HepG2 (cell line): ENCODE measurements around the gene UBE2B. TPM values are rescaled to one million over a fixed set of nuclear protein-coding genes. Genes with fewer than 3 reads are reported as not detected.

ENCODE experiments used
- BHLHE40 ChIP-seq: IDR thresholded peaks from 2 replicates; pipeline ENCODE4 v1.6.1; 2011; ENCODE audit warnings: low read length, improper control_type of control experiment
- EEA1 ChIP-seq: sonication (generic); formaldehyde crosslinking; IDR thresholded peaks from 2 replicates; pipeline ENCODE4 v1.5.1; 2020; ENCODE audit warnings: mild to moderate bottlenecking, missing genetic modification reagents, borderline replicate concordance
- ELF1 ChIP-seq: sonication (generic); formaldehyde crosslinking; IDR thresholded peaks from 2 replicates; pipeline ENCODE4 v1.4.0; 2020; ENCODE audit warnings: missing genetic modification reagents
- FOSL1 ChIP-seq: sonication (generic); formaldehyde crosslinking; IDR thresholded peaks from 2 replicates; pipeline ENCODE4 v1.9.0; 2021; ENCODE audit warnings: missing genetic modification reagents, borderline replicate concordance
- GABPB1 ChIP-seq: IDR thresholded peaks from 2 replicates; pipeline ENCODE4 v1.6.1; 2016; ENCODE audit warnings: mild to moderate bottlenecking, missing genetic modification reagents, moderate library complexity, missing compliant biosample characterization
- GATAD1 ChIP-seq: IDR thresholded peaks from 2 replicates; pipeline ENCODE4 v1.6.1; 2016; ENCODE audit warnings: missing genetic modification reagents, missing compliant biosample characterization
- HOXA7 ChIP-seq: sonication (generic); formaldehyde crosslinking; IDR thresholded peaks from 2 replicates; pipeline ENCODE4 v1.8.1; 2022; ENCODE audit warnings: mild to moderate bottlenecking, missing genetic modification reagents, moderate library complexity
- PHF21A ChIP-seq: sonication (generic); formaldehyde crosslinking; IDR thresholded peaks from 2 replicates; pipeline ENCODE4 v1.5.0; 2020; ENCODE audit warnings: mild to moderate bottlenecking, missing genetic modification reagents
- PTBP1 ChIP-seq: fragments of 200-400 bp; formaldehyde crosslinking; IDR thresholded peaks from 2 replicates; pipeline ENCODE4 v1.6.1; 2018; ENCODE audit warnings: low read length, low read depth; ENCODE audit not compliant: poor library complexity, severe bottlenecking
- RBM39 ChIP-seq: fragments of 200-400 bp; formaldehyde crosslinking; IDR thresholded peaks from one replicate; pipeline ENCODE4 v1.6.1; 2018; ENCODE audit warnings: antibody characterized with exemption, mild to moderate bottlenecking, low read depth, low read length; ENCODE audit not compliant: poor library complexity, severe bottlenecking
- RELA ChIP-seq: sonication (generic); formaldehyde crosslinking; IDR thresholded peaks from 2 replicates; pipeline ENCODE4 v1.4.0; 2020; ENCODE audit warnings: missing genetic modification reagents
- SKI ChIP-seq: fragments of 450-650 bp; IDR thresholded peaks from one replicate; pipeline ENCODE4 v1.6.1; 2018; ENCODE audit warnings: mild to moderate bottlenecking; ENCODE audit not compliant: partially characterized antibody
- ZFP36L1 ChIP-seq: sonication (generic); formaldehyde crosslinking; IDR thresholded peaks from 2 replicates; pipeline ENCODE4 v1.8.0; 2022; ENCODE audit warnings: mild to moderate bottlenecking, missing genetic modification reagents, moderate library complexity
- ZNF317 ChIP-seq: sonication (generic); formaldehyde crosslinking; IDR thresholded peaks from 2 replicates; pipeline ENCODE4 v1.5.0; 2020; ENCODE audit warnings: mild to moderate bottlenecking, missing genetic modification reagents
- ZNF781 ChIP-seq: sonication (generic); formaldehyde crosslinking; IDR thresholded peaks from 2 replicates; pipeline ENCODE4 v1.5.1; 2020; ENCODE audit warnings: borderline replicate concordance, mild to moderate bottlenecking, missing genetic modification reagents; ENCODE audit errors: not compliant biosample characterization
- polyA plus RNA-seq, 8 experiments: library from polyadenylated mRNA; depleted of rRNA in 3 of 8; stranded (reverse) in 7 of 8; unstranded in 1 of 8; fragments of >200 nt; fragmentation: Illumina TruSeq in 4 of 8; extraction: Trizol in 4 of 8; gene quantifications; 2 replicates each; pipeline versions ENCODE4 v1.2.1 to v1.2.3, GENCODE V29; 2011 to 2016; ENCODE audit warnings: low read depth in 4 of 8, missing spikeins in 1 of 8, mixed read lengths in 1 of 8; ENCODE audit not compliant: insufficient read depth in 1 of 8
- total RNA-seq, 5 experiments: library from RNA; depleted of rRNA; stranded (reverse); fragments of >200 nt; fragmentation: Illumina TruSeq; extraction: Trizol; gene quantifications; 2 replicates each; pipeline ENCODE4 v1.2.3, GENCODE V29; 2016; ENCODE audit warnings: low read depth in 1 of 5
- TF ChIP-seq, protein P1 (sequence below): IDR thresholded peaks from 2 replicates; pipeline ENCODE4 v1.4.0; 2020; ENCODE audit warnings: mild to moderate bottlenecking, missing genetic modification reagents
- TF ChIP-seq, protein P2 (sequence below): sonication (generic); formaldehyde crosslinking; IDR thresholded peaks from 2 replicates; pipeline ENCODE4 v1.5.0; 2020; ENCODE audit warnings: missing genetic modification reagents
- TF ChIP-seq, protein P3 (sequence below): IDR thresholded peaks from 2 replicates; pipeline ENCODE4 v1.6.1; 2016; ENCODE audit warnings: mild to moderate bottlenecking
- TF ChIP-seq, protein P4 (sequence below): sonication (generic); formaldehyde crosslinking; conservative IDR thresholded peaks from 2 replicates; pipeline ENCODE4 v1.8.1; 2023; ENCODE audit warnings: missing genetic modification reagents
- TF ChIP-seq, protein P5 (sequence below): sonication (generic); formaldehyde crosslinking; IDR thresholded peaks from 2 replicates; pipeline ENCODE4 v1.4.0; 2020; ENCODE audit warnings: missing genetic modification reagents

The UBE2B gene
- total and polyA plus RNA-seq, 2 of the 13 experiments (the other 11 are each of a cell fraction or from before 2014, with no cell fraction given) = 25.2 to 56.0 TPM

DNA sequence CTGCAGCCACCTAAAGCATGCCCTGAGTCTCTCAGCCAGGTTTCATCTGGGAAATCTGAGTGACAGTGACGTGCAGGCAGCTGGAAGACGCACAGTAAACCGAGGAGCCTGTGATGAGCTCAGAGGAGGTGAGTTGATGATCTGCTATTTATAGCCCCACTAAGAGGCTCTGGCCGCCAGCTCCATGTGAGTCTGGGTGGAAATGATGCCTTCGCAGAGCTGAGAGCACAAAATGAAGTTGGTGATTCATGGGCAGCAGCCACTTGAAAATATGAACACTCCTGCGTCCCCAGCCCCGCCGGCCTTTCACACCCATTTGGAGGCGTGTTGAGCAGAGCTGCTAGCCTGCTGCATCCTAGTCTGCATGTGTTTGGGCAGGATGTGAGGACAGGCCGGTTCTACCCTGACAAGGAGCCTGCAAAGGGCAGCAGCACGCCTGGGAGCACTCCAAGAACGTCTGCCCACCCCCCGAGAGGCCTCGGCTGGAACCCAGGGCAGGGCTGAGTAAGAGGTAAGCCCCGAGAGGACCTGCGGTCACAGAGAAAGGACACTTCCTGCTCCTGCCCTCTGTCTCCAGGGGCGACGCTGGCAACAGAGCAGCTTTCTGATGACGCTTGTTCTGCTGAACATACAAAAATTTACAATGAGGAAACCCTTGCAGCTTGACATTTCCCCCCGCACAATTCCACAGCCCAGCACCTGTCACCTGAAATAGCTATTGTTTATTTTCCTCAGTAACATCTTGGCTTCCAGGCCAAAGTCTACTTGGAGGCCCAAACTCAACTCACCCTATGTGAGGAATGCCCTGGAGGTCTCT lies 65.4 kb downstream of the UBE2B start (continued):
- TF ChIP-seq FOSL1 (CRISPR knock-in tag) (no peak), ZNF317 (CRISPR knock-in tag) (no peak), GABPB1 (CRISPR knock-in tag) (peak; percentile 48), BHLHE40 (no peak), RBM39 (no peak), RELA (CRISPR knock-in tag) (no peak), GATAD1 (CRISPR knock-in tag) (peak; percentile 19; the same call in 1 of the 2 replicates), ELF1 (CRISPR knock-in tag) (peak; percentile 72), ZFP36L1 (CRISPR knock-in tag) (peak; percentile 32; the same call in 1 of the 2 replicates), SKI (no peak), PHF21A (CRISPR knock-in tag) (peak; percentile 60), PTBP1 (no peak), ZNF781 (CRISPR knock-in tag) (peak; percentile 61), EEA1 (CRISPR knock-in tag) (no peak), HOXA7 (no peak)
- TF ChIP-seq, protein P1, sequence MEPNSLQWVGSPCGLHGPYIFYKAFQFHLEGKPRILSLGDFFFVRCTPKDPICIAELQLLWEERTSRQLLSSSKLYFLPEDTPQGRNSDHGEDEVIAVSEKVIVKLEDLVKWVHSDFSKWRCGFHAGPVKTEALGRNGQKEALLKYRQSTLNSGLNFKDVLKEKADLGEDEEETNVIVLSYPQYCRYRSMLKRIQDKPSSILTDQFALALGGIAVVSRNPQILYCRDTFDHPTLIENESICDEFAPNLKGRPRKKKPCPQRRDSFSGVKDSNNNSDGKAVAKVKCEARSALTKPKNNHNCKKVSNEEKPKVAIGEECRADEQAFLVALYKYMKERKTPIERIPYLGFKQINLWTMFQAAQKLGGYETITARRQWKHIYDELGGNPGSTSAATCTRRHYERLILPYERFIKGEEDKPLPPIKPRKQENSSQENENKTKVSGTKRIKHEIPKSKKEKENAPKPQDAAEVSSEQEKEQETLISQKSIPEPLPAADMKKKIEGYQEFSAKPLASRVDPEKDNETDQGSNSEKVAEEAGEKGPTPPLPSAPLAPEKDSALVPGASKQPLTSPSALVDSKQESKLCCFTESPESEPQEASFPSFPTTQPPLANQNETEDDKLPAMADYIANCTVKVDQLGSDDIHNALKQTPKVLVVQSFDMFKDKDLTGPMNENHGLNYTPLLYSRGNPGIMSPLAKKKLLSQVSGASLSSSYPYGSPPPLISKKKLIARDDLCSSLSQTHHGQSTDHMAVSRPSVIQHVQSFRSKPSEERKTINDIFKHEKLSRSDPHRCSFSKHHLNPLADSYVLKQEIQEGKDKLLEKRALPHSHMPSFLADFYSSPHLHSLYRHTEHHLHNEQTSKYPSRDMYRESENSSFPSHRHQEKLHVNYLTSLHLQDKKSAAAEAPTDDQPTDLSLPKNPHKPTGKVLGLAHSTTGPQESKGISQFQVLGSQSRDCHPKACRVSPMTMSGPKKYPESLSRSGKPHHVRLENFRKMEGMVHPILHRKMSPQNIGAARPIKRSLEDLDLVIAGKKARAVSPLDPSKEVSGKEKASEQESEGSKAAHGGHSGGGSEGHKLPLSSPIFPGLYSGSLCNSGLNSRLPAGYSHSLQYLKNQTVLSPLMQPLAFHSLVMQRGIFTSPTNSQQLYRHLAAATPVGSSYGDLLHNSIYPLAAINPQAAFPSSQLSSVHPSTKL (CRISPR knock-in tag) = peak; percentile 23; the same call in 1 of the 2 replicates
- TF ChIP-seq, protein P2, sequence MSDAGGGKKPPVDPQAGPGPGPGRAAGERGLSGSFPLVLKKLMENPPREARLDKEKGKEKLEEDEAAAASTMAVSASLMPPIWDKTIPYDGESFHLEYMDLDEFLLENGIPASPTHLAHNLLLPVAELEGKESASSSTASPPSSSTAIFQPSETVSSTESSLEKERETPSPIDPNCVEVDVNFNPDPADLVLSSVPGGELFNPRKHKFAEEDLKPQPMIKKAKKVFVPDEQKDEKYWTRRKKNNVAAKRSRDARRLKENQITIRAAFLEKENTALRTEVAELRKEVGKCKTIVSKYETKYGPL = no peak
- TF ChIP-seq, protein P3, sequence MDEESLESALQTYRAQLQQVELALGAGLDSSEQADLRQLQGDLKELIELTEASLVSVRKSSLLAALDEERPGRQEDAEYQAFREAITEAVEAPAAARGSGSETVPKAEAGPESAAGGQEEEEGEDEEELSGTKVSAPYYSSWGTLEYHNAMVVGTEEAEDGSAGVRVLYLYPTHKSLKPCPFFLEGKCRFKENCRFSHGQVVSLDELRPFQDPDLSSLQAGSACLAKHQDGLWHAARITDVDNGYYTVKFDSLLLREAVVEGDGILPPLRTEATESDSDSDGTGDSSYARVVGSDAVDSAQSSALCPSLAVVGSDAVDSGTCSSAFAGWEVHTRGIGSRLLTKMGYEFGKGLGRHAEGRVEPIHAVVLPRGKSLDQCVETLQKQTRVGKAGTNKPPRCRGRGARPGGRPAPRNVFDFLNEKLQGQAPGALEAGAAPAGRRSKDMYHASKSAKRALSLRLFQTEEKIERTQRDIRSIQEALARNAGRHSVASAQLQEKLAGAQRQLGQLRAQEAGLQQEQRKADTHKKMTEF (CRISPR knock-in tag) = no peak
- TF ChIP-seq, protein P4, sequence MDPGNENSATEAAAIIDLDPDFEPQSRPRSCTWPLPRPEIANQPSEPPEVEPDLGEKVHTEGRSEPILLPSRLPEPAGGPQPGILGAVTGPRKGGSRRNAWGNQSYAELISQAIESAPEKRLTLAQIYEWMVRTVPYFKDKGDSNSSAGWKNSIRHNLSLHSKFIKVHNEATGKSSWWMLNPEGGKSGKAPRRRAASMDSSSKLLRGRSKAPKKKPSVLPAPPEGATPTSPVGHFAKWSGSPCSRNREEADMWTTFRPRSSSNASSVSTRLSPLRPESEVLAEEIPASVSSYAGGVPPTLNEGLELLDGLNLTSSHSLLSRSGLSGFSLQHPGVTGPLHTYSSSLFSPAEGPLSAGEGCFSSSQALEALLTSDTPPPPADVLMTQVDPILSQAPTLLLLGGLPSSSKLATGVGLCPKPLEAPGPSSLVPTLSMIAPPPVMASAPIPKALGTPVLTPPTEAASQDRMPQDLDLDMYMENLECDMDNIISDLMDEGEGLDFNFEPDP = 0 out of 2 replicates have a peak, but pooled peaks have one; percentile 11
- TF ChIP-seq, protein P5, sequence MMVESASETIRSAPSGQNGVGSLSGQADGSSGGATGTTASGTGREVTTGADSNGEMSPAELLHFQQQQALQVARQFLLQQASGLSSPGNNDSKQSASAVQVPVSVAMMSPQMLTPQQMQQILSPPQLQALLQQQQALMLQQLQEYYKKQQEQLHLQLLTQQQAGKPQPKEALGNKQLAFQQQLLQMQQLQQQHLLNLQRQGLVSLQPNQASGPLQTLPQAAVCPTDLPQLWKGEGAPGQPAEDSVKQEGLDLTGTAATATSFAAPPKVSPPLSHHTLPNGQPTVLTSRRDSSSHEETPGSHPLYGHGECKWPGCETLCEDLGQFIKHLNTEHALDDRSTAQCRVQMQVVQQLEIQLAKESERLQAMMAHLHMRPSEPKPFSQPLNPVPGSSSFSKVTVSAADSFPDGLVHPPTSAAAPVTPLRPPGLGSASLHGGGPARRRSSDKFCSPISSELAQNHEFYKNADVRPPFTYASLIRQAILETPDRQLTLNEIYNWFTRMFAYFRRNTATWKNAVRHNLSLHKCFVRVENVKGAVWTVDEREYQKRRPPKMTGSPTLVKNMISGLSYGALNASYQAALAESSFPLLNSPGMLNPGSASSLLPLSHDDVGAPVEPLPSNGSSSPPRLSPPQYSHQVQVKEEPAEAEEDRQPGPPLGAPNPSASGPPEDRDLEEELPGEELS (CRISPR knock-in tag) = no peak
